HG03060 (cell line): ENCODE results near the gene SNF8.
"Not testable (repeated sequence)": the region's sequence is repeated elsewhere in the genome, so short reads cannot be mapped to it uniquely, and the experiment has no call there.

Experiments used
- ATAC-seq: cut with Tn5 transposase; IDR thresholded peaks from one replicate; pipeline ENCODE4 v1.9.1; 2021; ENCODE audit warnings: low read depth, moderate number of reproducible peaks; ENCODE audit not compliant: unreplicated experiment

SNF8 gene, protein sequence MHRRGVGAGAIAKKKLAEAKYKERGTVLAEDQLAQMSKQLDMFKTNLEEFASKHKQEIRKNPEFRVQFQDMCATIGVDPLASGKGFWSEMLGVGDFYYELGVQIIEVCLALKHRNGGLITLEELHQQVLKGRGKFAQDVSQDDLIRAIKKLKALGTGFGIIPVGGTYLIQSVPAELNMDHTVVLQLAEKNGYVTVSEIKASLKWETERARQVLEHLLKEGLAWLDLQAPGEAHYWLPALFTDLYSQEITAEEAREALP

GRCh38 chr17:48944515-48945260, at the start of gene SNF8:
SNF8 (minus strand) TSS chr17:48944842; CDS start chr17:48944734, 108 bp downstream.
- peak; percentile 58 for ATAC-seq

- no peak for ATAC-seq
These were observed 49.3 kb upstream of the SNF8 start for GRCh38 chr17:48993951-48994350.

- no peak for ATAC-seq
These were observed 48.7 kb upstream of the SNF8 start for GRCh38 chr17:48993305-48993704.

- ATAC-seq, result no peak
These were observed 47.8 kb upstream of the SNF8 start for GRCh38 chr17:48992444-48992843.

DNA sequence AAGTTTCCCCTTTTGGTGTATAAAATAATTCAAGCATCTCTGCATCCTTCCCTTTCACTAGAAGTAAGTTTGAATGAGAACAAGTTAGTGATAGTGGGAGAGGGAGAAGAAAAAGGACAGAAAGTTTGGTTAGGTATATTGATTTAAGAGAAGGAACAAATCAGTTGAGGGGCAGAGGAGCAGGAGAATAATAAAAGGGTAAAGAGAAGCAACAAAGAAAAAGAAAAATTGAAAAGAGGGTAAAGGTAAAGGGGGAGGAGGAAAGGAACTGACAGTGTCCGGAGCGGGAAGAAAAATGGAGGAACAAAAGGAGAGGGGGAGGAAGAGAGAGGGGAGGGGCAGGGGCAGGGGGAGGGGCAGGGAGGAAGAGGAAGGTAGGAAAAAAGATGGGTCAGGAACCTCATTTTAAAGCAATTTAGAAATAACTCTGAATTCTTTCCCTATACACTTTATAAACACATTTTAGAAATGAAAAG, 46.3 kb upstream of the SNF8 start:
- ATAC-seq, result no peak

- ATAC-seq, result no peak
These were observed 44.5 kb upstream of the SNF8 start for GRCh38 chr17:48989100-48989499.

GRCh38 chr17:48985436-48986245, 41.0 kb upstream of the SNF8 start:
- ATAC-seq, result no peak

DNA sequence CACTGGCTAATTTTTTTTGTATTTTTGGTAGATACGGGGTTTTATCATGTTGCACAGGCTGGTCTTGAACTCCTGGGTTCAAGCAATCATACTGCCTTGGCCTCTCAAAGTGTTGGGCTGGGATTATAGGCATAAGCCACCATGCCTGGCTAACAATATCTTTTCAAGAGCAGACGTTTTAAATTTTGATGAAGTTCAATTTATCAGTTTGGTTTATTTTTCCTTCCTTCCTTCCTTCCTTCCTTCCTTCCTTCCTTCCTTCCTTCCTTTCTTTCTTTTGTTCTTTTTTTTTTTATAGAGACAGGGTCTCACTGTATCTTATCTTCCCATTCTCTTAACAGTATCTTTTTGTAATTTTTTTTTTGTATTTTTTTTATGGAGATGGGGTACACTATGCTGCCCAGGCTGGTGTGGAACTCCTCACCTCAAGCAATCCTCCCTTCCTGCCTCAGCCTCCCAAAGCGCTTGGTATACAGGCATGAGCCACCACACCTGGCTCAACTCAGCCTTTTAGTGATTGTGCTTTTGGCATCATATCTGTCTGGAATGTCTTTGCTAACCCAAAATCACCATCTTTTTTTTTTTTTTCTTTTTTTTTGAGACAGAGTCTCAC, 37.4 kb upstream of the SNF8 start:
- ATAC-seq, result no peak

GRCh38 chr17:48973806-48974205, 29.2 kb upstream of the SNF8 start:
- no peak for ATAC-seq

DNA sequence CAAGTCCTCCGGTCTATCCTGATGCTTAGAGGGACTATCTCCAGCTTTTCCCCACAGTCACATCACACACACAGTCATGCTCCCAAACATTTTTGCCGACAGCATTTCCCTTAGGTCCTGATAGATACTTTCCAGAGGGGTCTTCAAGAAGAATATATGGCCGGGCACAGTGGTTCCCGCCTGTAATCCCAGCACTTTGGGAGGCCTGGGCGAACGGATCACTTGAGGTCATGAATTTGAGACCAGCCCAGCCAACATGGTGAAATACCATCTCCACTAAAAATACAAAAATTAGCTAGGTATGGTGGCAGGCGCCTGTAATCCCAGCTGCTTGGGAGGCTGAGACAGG, 28.1 kb upstream of the SNF8 start:
- no peak for ATAC-seq

DNA sequence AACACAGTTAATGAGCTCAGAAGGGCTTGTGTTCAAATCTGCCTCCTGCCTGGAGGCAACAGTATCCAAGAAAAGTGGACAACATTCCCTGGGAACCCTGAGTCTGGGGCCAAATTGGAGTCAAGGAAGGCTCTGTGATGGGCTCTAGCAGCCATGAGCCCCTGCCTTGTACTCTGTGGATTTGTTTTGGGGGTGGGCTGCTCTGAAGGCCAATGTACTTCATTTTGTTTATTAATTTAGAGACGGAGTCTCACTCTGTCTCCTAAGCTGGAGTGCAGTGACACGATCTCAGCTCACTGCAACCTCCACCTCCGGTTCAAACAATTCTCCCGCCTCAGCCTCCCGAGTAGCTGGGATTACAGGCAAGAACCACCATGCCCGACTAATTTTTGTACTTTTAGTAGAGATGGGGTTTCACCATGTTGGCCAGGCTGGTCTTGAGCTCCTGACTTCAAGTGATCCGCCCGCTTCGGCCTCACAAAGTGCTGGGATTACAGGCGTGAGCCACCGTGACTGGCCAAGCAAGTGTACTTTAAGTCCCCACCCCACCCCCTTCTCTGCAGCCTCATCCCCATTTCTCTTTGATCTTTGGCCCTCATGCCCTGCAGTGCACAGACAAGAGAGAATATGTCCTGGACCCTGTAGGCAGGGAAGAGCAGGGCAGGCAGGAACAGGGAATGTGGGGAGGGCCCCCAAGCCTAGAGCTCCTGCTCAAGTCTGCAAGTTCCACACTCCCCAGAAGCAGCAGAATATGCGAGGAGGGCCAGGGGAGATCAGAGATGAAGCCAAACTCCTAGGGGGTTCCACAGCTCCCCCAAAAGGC, 26.4 kb upstream of the SNF8 start:
- no peak for ATAC-seq

DNA sequence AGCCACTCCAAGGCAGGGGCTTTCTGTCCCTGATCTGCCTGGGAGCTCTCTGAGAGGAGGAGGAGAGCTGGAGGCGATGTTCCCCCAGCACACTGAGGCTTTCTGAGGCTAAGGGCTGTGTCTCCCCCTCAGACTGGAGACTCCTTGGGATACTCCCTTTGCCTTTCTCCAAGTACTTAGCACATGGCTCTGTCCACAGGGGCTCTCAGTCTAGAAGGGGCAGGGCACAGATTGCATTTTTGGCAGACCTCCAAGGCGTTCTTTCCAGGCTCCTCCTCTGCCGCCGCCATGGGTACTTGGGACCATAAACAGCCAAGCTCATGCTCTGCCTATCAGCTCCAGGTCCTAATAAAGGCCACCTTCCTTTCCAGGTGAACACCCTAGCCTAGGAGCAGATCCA, 25.6 kb upstream of the SNF8 start:
- no peak for ATAC-seq

GRCh38 chr17:48961516-48962233, 17.0 kb upstream of the SNF8 start:
- ATAC-seq, result no peak

DNA sequence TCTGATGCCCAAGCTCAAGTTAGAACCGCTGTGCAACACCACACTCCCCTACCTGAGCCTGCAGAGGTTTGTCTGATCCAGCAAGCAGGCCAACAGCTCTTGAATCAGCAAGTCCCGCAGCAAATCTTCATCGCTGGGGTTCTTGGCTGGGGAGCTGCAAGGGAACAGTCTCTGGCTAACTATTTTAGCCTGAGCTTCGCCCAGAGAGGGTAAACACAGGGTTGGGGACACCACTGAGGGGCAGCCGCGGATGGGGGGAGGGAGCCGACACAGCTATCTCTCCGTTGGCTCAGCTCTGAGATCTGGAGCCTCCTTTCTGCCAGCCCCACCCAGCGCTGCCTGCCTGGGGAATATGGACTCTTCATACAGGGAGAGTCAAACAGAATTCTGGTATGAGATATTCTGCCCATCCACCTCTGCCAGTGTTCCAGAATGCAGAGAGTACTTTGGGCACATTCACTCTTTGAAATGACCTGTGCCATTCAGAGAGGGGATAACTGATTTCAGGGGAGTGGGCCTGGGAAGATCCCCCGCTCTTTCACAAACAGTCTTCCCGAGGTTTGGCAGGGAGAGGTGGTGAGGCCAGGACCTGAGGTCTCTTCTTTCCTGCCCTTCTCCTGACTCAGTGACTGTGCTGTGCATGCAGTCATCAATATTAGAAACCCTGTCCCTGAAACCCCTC, 16.3 kb upstream of the SNF8 start:
- ATAC-seq, result no peak

DNA sequence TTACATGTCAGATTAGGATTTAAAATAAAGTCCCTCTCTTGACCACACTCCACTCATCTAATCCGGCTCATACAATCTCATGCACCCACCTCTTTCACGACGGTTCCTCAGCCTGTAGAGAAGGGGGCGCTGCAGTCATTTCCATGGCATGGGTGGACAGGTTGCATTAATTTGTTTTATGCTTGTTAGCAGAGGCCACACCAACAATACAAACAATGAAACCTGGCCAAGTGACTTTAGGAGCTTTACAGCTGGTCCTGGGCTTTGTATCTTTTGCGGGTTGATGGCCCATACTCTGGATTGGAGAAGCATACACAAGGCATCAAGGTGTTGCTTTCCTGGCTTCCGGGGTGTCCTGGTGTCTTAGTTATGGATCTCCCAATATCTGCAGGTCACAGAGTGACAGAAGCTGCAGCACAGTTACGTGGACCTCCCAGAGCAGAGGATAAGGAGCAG, 9.7 kb upstream of the SNF8 start:
- no peak for ATAC-seq

DNA sequence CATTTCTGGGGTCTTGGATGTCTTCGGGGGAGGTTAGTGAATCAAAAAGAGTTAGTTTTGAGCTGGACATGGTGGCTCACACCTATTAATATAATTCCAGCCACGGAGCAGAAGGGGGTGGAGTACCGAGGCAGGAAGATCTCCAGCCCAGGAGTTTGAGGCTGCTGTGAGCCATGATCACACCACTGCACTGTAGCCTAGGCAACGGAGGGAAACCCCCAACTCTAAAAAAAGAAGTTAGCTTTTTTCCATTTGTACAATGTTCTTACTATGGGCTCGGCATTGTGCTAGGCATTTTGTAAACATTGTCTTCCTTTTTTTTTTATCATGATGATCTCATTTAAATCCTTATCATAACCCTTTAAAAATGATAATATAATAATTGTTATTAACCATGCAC, 8.3 kb upstream of the SNF8 start:
- no peak for ATAC-seq

GRCh38 chr17:48951572-48951971, 6.9 kb upstream of the SNF8 start:
- no peak for ATAC-seq

- ATAC-seq, result not testable (repeated sequence)
These were observed 614 bp upstream of the SNF8 start for GRCh38 chr17:48945261-48945651.

GRCh38 chr17:48933035-48933434, 11.6 kb downstream of the SNF8 start:
- no peak for ATAC-seq
